ENCODE measurements around the gene CEP20. TPM values are rescaled to one million over a fixed set of nuclear protein-coding genes. Genes with fewer than 3 reads are reported as not detected.

Gene CEP20
- total RNA-seq, 1 donor from 2014 or later: 36.4 TPM

- peaks cover 20% of the 10 kb centered on the region for H3K36me3 Mint-ChIP-seq (ENCODE audit: low read depth)
- POLR2A ChIA-PET: interaction anchor here (0.6 to 3.2 kb wide), 8 partner anchors 10 to 165 kb away, joined by 3 to 37 read pairs (median 8); no protein-coding TSS in a partner anchor
- DNase-seq (no peak), ATAC-seq (ENCODE audit: low read depth) (no peak)
- CTCF ChIA-PET: interaction anchor here (3.7 kb wide), 1 partner anchor 13 kb away, joined by 20 read pairs; no protein-coding TSS in a partner anchor
- peak overlapping the region; percentile 99 for H3K27ac Mint-ChIP-seq
- peak overlapping the region; percentile 99 for H3K4me3 Mint-ChIP-seq
- no peaks in the 10 kb centered on the region for H3K9me3 Mint-ChIP-seq
- no peak for TF ChIP-seq CTCF (IDR thresholded peaks at IDR 0.05)
- intact Hi-C loops (cut with micrococcal nuclease): loop anchor here (5.0 to 10.0 kb wide), 2 partner anchors 140 to 242 kb away; partner anchors contain the start of gene MARF1
- no peaks in the 10 kb centered on the region for H3K27me3 Mint-ChIP-seq
- peaks cover 30% of the 10 kb centered on the region for H3K4me1 Mint-ChIP-seq
Measured at GRCh38 chr16:15887283-15887682, 1.1 kb downstream of the CEP20 start.

GRCh38 chr16:15886078-15886477 is 2.3 kb downstream of the CEP20 start:
- TF ChIP-seq CTCF (IDR thresholded peaks at IDR 0.05): no peak
- DNase-seq (no peak), ATAC-seq (ENCODE audit: low read depth) (no peak)
- H3K36me3 Mint-ChIP-seq (ENCODE audit: low read depth): peaks cover 30% of the 10 kb centered on the region
- peaks cover 30% of the 10 kb centered on the region for H3K4me1 Mint-ChIP-seq
- intact Hi-C loops (cut with micrococcal nuclease): loop anchor here (5.0 to 10.0 kb wide), 2 partner anchors 141 to 241 kb away; partner anchors contain the start of gene MARF1
- H3K9me3 Mint-ChIP-seq: no peaks in the 10 kb centered on the region
- ChIA-PET CTCF (interaction anchor here (0.7 to 3.7 kb wide), 2 partner anchors 12 to 64 kb away, joined by 3 to 20 read pairs; no protein-coding TSS in a partner anchor), POLR2A (no interaction called here)
- H3K27ac Mint-ChIP-seq: no peak overlapping the region
- peak overlapping the region; percentile 33 for H3K4me3 Mint-ChIP-seq
- no peaks in the 10 kb centered on the region for H3K27me3 Mint-ChIP-seq

- intact Hi-C loops (cut with micrococcal nuclease): loop anchor here (5.0 to 10.0 kb wide), 2 partner anchors 142 to 241 kb away; partner anchors contain the start of gene MARF1
- CTCF ChIA-PET: no interaction called here
- H3K27ac Mint-ChIP-seq: no peak overlapping the region
Measured at GRCh38 chr16:15885560-15886001, 2.8 kb downstream of the CEP20 start.

GRCh38 chr16:15882563-15882962 is 5.8 kb downstream of the CEP20 start:
- Mint-ChIP-seq H3K4me1 (peaks cover 16% of the 10 kb centered on the region), H3K4me3 (no peak overlapping the region), H3K9me3 (no peaks in the 10 kb centered on the region), H3K27me3 (no peaks in the 10 kb centered on the region), H3K36me3 (ENCODE audit: low read depth) (peaks cover 42% of the 10 kb centered on the region), H3K27ac (no peak overlapping the region)
- POLR2A ChIA-PET: no interaction called here
- ATAC-seq (ENCODE audit: low read depth) (no peak), DNase-seq (no peak)
- no peak for TF ChIP-seq CTCF (IDR thresholded peaks at IDR 0.05)
- intact Hi-C loops (cut with micrococcal nuclease): loop anchor here (10.0 kb wide), 1 partner anchor 238 kb away; the partner anchor contains the start of gene MARF1
- CTCF ChIA-PET: no interaction called here

More at GRCh38 chr16:15885560-15886001, 2.8 kb downstream of the CEP20 start:
- H3K4me1 Mint-ChIP-seq: peaks cover 30% of the 10 kb centered on the region
- no peaks in the 10 kb centered on the region for H3K9me3 Mint-ChIP-seq
- POLR2A ChIA-PET: interaction anchor here (0.8 kb wide), 1 partner anchor 148 kb away, joined by 3 read pairs; no protein-coding TSS in a partner anchor
- no peaks in the 10 kb centered on the region for H3K27me3 Mint-ChIP-seq
- TF ChIP-seq CTCF (IDR thresholded peaks at IDR 0.05): no peak
- DNase-seq (no peak), ATAC-seq (ENCODE audit: low read depth) (no peak)
- H3K4me3 Mint-ChIP-seq: peak overlapping the region; percentile 0
- peaks cover 30% of the 10 kb centered on the region for H3K36me3 Mint-ChIP-seq (ENCODE audit: low read depth)

- ChIA-PET POLR2A (no interaction called here), CTCF (no interaction called here)
- H3K9me3 Mint-ChIP-seq: no peaks in the 10 kb centered on the region
- TF ChIP-seq CTCF (IDR thresholded peaks at IDR 0.05): no peak
- ATAC-seq (ENCODE audit: low read depth) (no peak), DNase-seq (no peak)
- no peaks in the 10 kb centered on the region for H3K27me3 Mint-ChIP-seq
- H3K4me1 Mint-ChIP-seq: peaks cover 11% of the 10 kb centered on the region
- H3K36me3 Mint-ChIP-seq (ENCODE audit: low read depth): peaks cover 47% of the 10 kb centered on the region
- no peak overlapping the region for H3K4me3 Mint-ChIP-seq
- H3K27ac Mint-ChIP-seq: no peak overlapping the region
- intact Hi-C loops (cut with micrococcal nuclease): loop anchor here (10.0 kb wide), 1 partner anchor 237 kb away; the partner anchor contains the start of gene MARF1
Measured at GRCh38 chr16:15881794-15882379, 6.5 kb downstream of the CEP20 start.

Data from activated B cell treated with CpG ODN at 0.5 μM for 24 hours (primary cell).